Embryonic facial prominence (tissue), 1 donor: Measurements from ENCODE around the gene CDYL2.

Experiments used
- DNase-seq: peaks from one replicate; pipeline ENCODE4 v3.0.0-alpha.2; 2016; ENCODE audit errors: extremely low spot score

CDYL2 gene

DNA sequence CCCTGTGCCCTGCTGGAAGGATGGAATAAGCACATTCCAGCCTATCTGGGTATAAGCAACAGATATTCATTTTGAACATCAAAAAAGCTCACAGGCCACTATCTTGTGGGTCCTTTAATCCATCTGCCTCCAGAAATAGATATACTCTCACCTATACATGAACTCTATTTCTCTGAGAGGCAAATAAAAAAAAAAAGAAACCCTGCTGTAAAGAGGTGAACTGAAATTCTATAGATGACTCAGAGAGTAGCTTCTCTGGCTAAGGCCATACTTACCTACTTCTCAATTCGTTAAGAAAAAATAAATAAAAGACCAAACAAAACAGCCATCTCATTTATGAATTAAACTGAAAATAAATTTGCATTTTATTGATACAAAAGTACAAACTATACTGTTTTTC is 177.3 kb downstream of the CDYL2 start:
- no peak for DNase-seq

DNA sequence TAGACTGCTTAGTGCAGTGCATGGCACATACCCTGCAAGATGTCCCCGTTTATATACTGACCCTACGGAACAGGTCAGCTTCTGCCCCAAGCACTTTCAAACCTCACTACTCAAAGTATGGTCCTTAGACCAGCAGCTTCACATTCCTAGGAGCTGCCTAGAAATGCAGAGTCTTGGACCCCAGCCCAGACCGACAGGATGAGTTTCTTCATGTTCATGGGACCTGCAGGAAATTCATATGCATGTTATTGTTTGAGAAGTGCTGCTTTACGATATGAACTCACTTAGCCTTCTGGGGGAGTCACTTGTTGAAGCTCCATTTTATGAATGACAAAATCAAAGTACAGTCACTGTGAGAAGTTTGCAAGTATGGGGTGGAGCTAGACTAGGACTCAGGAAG is 181.0 kb downstream of the CDYL2 start:
- no peak for DNase-seq

DNA sequence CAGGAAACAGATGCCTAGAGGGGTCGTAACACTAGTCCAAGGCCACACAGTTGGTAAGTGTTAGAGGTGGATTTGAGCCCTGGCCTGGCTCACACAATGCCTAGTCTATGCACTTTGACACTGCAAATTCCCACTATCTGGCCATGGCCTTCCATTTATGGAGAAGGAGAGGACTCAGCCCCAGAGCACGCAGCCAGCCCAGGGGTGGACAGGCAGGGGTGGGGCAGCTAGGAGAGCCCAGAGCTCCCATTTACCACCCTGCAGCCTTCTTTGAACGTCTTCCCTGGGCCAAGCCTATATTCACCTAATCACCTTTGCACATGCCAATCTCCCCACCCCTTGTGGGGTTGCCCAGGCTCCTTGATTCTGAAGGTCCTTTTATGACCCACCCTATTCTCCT is 182.4 kb downstream of the CDYL2 start:
- no peak for DNase-seq

DNA sequence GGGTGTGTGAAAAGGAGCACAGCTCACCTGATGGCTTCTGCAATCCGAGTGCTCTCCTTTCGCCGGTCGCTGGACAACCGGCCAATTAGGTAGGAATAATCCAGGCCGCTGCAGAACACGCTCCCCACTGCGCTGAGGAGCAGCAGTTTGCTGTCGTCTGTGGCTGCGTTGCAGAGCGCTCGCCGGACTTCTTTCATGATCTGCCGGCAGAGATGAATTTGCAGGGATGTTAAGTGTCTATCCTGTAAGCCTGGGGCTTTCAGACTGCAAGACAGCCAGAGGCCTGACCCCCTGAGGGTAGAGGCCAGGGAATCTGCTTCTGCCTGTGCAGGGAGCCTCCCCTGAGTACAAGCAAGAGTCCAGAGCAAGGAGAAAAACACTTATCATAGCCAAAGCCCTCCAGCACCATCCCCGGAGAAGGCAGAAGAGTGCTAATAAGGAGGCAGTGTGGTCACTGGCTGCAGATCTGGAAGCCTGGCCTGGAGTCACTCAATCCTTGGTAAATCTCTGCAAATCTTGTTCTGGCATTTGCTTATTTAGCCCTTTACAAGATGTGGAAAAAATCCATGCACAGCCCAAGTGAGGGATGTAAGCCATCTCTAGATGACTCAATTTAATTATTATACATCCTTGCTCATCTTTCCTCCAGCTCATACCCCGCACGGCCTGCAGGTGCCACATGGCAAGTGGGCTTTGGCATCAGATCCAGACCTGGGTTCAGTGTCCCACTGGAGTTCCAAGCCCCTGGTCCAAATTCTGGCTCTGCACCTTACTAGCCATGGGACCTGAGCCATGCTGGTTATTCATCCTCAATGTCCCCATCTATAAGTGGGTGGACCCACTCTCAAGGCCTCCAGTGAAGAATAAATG is 183.4 kb downstream of the CDYL2 start:
- DNase-seq, result no peak

DNA sequence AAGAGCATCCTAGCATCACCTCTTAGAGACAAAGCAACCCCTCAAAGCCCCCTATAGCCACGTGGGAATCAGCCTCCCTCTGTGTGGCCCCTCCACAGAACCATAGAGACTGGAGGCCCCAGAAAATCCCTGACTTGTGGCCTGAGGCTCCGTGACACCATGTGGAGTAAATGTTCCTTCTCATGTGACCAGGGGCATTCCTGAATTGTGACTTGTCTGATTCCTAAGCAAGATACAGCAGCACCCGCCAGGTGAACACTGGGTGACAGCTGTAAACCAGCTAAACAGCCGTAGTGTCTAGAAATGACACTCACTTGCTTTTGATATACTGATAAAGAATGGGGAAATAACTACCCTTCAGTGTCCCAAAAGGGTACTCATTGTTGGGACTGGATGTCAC is 184.6 kb downstream of the CDYL2 start:
- DNase-seq, result no peak

DNA sequence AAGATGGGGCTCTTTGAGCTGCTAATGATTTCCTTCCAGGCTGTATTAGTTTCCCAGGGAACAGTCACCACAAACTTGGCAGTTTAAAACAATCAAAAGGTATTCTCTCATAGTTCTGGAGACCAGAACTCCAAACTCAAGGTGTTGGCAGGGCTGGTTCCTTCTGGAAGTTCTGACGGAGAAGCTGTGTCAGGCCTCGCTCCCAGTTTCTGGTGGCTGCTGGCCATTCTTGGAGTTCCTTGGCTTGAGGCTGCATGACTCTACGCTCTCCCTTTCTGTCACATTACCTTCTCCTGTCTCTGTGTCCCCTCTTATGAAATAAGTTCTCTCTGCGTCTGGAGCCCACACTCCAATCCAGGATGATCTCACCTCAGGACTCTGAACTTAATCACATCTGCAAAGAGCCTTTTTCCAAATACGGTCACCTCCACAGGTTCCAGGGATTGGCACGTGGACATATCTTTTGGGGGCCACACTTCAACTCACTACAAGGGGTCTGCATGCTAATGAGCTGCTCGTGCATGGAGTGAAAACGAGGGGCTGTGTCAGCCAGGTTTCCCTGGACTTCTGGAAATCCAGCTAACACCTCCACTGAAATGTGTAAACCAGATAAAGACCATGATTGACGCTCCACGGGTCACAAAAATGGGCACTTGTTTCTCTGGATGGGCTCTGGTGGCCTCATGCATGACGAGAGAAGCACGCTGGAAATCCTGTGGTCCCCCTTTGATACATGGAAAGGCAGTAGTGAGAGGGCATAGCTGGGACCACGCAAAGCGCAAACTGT is 185.3 kb downstream of the CDYL2 start:
- no peak for DNase-seq

DNA sequence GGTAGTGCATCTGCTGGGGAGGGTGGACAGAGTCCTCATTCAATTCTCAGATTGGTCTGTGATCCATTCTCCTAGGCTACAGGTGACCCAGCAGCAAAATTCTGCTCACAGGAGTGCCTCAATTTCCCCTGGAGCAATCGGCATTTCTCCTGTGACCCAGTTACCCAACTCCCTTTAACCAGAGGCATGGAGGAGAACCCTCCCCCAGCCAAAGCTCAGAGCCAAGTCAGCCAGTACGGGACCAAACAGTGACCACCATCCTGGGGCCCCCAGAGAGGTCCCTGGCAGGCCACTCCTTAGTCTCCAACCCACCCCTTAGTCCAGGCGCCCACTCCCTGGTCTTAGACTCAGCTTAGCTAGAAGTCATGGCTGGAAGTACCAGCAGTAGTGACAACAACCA is 188.0 kb downstream of the CDYL2 start:
- no peak for DNase-seq

DNA sequence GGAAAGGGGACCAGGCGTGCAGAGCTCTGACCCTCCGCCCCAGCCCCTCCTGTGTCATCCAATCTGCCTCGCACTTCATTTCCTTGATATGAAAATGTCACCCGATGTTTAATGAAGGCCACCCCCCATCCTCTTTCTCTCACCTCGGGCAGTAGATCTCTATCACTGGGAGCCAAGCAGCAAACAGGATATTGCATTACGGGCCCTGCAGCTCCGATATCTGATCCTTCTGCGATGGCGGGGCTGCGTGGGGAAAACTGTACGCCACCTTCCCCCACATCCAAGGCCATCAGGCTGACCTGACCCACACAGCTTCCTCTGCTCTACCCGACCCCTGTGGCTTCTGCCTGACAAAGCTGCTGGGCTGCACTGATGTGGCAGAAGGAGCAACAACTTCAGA is 188.7 kb downstream of the CDYL2 start:
- no peak for DNase-seq

DNA sequence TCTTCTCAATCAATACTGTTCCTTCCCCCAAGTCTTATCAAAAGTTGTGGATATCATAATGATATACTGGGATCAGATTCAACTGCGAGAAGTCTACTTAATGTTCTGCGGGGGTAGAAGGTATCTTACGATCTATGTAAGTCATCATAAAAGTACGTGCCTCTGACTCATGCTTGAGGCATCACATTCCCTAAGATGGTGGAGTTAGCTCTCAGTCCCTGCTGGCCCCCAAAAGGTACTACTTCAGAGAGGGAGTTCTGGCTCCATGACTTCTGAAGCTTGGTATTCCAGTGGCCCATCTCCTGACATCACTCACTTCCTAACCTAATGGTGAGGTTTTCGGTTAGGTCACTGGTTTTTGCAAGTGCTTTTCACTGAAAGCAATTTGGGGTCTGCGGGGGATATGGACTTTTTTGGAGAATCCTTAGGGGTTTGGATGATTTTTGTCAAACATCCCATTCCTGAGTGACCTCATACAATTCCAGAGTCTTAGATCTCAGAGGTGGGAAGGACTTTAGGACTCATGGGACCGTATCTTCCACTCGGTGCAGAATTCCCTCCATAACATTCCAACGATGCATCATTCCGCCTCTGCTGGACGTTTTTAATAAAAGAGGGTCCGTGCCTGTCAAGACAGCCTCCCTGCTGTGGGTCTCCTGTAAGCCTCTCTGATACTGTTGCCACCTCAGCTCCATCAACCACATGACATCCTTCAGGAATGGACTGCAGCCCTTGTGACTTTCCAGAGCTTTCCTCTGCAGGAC is 189.3 kb downstream of the CDYL2 start:
- no peak for DNase-seq

DNA sequence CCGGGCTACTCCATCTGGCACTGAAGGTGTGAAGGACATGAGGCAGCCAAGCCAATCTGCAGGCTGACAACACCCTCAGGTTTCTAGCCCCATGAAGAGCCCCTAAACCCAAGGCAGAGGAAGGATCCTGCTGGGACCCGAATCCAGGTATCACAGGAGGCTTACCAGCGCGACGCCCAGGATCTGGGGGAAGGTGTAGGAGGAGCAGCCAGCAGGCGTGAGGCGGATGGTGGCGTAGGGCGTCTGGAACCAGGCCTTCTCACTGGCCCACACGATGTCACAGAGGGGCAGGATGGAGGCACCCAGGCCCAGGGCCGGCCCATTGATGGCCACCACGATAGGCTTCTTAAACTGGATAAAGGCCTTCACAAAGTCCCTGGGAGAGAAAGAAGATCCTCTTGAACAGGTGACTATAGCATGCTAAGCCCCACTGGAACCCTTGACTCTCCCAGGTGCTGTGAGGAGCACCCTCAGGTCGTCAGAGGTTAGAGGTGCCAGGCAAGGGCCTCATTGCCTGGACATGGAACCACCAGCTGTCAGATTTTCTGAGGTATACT is 191.9 kb downstream of the CDYL2 start:
- no peak for DNase-seq

DNA sequence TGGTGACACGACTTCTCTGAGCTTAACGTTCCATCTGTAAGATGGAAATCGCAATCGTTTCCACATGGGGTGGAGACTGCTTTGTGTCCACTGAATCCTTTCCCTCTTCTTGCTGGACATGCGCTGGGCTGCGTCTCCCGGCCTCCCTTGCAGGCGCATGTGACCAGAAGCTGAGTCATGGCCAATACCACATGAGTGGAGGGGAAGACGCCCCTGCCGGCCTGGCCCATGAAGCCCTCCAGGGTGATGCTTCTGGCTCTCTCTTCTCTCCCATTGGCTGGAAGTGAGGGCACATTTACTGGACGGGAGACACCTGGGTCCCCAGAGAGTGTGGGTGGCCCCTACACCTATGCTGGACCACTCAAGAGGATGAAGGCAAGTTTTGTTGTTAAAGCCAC is 192.5 kb downstream of the CDYL2 start:
- DNase-seq, result no peak

DNA sequence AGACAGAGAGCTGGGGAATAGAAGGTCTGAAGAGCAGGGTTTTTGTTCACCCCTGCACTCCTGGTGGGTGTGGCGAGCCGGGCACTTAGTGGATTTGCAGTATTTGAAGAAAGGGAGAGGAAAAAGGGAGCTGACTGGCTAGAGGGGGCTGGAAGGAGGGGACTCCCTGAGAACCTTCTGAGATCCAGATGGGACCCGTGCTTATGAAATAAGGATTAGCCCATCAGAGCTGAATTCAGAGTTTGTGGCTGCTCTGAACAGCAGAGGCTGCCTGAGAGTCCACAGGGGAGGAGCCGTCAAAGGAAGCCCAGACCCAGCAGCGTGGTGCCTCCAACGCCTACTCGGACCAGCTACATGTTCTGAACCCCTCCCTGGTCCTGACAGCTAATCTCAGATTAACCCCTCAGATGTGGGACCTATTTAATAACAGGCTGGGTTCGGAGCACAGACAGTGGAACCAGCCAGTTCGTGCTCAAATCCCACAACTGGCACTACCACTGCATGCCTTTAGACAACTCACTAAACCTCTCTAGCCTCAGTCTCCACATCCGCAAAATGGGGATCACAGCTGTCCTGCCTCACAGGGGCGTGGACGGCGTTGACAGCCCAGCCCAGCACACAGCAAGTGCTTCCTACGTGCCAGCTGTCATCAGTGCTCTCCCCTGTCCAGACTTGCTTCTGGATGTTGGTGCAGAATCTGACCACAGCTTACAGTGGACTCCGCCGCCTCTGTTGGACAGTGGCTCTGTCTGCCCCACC is 193.0 kb downstream of the CDYL2 start:
- DNase-seq, result no peak

DNA sequence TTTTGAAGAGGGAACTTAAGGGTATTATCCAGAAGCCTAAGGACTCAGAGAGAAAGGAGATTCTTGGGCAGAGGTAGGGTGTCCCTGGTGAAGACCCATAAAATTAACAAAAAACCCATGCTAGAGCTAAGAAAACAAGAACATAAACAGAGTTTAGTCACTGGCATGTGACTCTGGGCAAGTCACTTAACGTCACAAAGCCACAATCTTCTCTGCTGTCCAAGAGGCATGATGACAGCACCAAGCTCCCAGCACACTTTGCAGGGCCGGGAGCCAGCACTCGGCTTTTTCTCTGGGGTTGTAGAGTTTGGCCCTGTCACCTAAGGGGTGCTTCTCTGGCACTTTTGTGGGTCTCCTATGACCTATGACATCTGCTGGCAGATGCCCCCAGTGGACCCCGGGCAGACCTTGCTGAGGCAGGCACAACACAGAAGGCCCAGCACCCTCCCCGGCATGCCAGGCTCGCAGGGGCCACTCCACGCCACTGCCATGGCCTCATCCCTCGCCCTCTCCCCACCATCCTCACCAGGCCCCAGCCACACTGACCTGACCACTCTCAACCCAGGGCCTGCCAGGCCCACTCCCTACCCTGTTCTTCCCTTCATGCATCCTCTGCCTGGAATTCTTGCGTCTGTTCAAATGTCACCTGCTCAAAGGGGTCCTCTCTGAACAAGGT is 193.8 kb downstream of the CDYL2 start:
- DNase-seq, result no peak

DNA sequence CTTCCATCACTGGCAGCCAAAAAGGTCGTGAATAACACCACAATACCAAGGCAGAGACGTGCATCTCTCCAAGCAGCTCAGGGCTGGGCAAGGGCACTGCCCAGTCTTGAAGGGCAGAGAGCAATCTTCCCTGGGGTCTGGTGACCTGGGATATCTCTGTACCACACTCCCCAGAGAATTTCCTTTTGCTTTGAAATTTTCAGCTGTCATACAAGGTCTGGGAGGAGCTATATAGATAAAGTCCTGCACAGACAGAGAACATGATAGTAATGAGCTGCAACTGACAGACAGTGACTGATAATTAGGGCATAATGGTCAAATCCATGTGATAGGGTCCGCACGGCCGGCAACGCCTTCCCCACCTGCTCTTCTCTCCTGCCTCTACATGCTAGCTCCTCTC is 195.5 kb downstream of the CDYL2 start:
- DNase-seq, result no peak

DNA sequence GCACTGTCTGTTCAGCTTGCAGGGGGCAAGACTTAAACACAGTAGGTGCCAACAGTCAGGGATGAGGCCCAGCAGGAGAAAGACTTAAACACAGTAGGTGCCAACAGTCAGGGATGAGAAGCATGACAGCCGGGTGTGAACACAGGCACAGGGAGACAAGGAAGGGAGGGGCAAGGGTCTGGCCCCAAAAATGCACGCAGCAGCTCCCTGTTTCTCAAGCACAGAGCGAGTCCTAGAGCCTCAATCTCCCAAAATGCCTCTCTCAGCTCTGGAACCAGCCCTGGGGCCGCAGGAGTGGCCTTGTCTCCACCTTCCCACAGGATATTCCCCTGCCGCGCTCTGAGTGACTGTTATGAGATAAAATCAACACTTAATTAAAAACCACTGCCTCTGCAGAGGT is 197.2 kb downstream of the CDYL2 start:
- DNase-seq, result no peak

DNA sequence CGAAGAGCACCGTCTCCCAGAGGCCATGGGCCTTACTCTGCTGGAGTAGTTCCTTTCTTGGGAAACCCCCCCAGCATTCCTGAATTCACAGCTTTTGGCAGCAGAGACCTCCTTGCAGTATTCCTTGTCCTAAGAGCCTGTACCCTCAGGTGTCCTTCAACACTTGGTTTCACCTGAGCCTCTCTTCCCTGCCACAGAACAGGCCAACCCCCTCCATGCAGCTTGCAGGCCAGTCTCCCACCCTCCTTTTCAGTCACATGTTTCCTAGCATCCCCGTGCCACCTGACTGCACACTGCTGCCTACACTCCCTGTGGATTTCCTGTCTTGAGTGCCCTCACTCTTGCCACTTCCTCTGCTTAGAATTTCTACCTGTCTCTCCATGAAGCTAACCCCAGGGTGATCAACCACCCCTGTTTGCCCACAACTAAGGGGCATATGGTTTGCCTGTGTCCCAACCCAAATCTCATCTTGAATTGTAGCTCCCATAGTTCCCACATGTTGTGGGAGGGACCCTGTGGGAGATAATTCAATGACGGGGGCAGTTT is 198.1 kb downstream of the CDYL2 start:
- no peak for DNase-seq

DNA sequence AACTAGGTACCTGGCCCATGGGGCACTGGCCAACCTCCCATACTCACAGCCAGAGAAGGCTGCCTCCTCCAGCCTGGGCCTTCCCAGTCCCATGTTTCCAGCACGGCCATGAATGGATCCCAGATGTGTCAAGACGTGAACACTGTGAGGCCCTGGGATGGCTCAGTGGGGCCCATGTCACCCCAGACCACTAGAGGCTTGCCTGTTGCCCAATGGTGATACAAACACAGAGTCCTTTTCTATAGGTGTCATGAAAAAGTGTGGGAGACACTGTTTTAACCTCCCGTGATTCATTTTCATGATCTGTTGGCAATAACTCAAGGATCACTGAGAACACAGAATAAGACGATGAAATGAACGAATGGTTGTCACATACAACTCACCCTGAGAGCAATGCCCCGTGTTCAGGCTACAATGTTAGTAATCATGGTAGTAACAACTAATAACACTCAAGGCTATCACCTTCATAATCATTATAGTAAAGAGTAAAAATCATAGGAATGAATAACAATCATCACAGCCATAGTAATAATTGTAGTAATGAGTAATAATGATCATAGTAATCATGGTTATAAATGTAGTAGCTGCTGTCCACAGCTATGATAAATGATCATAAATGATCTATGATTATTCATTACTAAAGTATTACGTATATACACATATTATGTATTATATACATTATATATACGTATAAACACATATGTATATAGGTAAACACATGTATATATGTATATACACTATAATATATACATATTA is 199.6 kb downstream of the CDYL2 start:
- no peak for DNase-seq

DNA sequence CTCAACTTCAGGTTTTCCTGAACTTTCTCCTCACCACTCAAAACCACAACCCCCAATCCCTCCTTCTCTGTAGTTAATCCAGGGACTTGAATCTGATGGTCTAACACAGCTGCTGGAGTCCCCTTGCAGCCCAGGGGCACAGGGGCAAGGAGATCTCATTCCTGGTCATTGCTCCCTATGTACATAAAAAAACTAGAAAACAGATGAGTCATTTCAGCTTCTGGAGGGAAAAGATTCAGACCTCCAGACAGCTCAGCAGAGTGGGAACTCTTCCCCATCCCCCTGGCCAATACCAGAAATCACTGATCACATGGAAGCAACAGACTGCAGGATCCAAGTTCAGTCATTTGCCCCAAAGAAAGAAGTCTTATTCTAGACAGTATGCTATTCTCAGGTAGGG is 201.5 kb downstream of the CDYL2 start:
- DNase-seq, result no peak

DNA sequence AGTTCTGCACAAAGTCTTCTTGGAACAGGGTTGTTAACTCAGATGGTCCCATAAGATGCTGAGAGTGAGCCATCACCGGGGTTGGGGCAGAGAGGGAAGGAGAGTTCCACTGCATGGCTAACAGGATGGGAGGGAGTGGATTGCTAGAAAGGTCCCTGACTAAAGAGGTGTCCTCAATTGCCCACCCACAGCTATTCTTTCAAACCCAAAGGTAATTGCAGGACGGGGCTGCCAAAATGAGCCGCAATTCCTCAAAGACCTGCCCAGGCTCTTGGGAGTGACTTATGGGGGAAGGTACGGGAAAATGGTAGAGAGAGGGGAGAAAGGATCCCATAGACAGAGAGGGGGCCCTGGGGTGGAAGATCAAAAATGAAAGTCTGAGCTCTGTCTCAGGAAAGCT is 203.2 kb downstream of the CDYL2 start:
- no peak for DNase-seq

DNA sequence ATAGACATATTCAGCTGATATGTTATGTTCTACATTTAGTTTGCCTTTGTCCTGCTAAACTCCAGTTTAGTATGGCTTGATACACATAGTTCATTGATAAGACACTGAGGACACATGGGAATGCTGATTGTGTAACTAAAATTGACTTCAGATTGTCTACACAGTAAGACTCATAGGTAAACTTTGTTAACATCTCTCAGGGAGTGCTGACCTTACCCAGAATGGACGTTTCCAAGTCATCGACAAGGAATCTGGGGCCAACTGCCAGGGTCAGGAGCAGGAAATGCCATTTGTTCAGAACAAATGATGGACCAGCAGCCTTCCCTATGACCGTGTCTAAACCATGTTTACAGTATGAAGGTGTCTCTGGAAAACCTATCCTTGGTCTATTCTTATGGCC is 204.9 kb downstream of the CDYL2 start:
- DNase-seq, result no peak
